HepG2 (cell line): Measurements from ENCODE around the gene MTA2. TPM values are rescaled to one million over a fixed set of nuclear protein-coding genes. Genes with fewer than 3 reads are reported as not detected.

Experiments
- HOXA9 ChIP-seq: sonication (generic); formaldehyde crosslinking; IDR thresholded peaks from 2 replicates; pipeline ENCODE4 v1.8.1; 2022; ENCODE audit warnings: missing genetic modification reagents, mild to moderate bottlenecking, moderate library complexity, borderline replicate concordance
- ISX ChIP-seq: sonication (generic); formaldehyde crosslinking; conservative IDR thresholded peaks from 2 replicates; pipeline ENCODE4 v1.5.0; 2020; ENCODE audit warnings: missing genetic modification reagents
- JUND ChIP-seq: sonication (generic); formaldehyde crosslinking; IDR thresholded peaks from 2 replicates; pipeline ENCODE4 v1.8.0; 2022; ENCODE audit warnings: mild to moderate bottlenecking, missing genetic modification reagents
- NR2F1 ChIP-seq, 2 experiments: fragments of 450-650 bp in 1 of 2; formaldehyde crosslinking in 1 of 2; IDR thresholded peaks; 2 replicates each; pipeline versions ENCODE4 v1.5.0 to v1.6.1; 2016 to 2020; ENCODE audit warnings: mild to moderate bottlenecking in 1 of 2, missing compliant biosample characterization in 1 of 2, missing genetic modification reagents in 1 of 2, moderate library complexity in 1 of 2
- PHF21A ChIP-seq: sonication (generic); formaldehyde crosslinking; IDR thresholded peaks from 2 replicates; pipeline ENCODE4 v1.5.0; 2020; ENCODE audit warnings: mild to moderate bottlenecking, missing genetic modification reagents
- POLR2G ChIP-seq: fragments of 200-400 bp; formaldehyde crosslinking; IDR thresholded peaks from 2 replicates; pipeline ENCODE4 v1.6.1; 2018; ENCODE audit warnings: mild to moderate bottlenecking, low read depth, low read length, moderate library complexity
- TBP ChIP-seq: sonication (generic); formaldehyde crosslinking; IDR thresholded peaks from 2 replicates; pipeline ENCODE4 v1.5.0; 2020; ENCODE audit warnings: missing genetic modification reagents
- TBX2 ChIP-seq: sonication (generic); formaldehyde crosslinking; IDR thresholded peaks from 2 replicates; pipeline ENCODE4 v1.5.0; 2020; ENCODE audit warnings: missing genetic modification reagents, mild to moderate bottlenecking, borderline replicate concordance
- ZNF30 ChIP-seq: sonication (generic); formaldehyde crosslinking; IDR thresholded peaks from 2 replicates; pipeline ENCODE4 v1.5.0; 2020; ENCODE audit warnings: mild to moderate bottlenecking, missing genetic modification reagents
- ZNF543 ChIP-seq: sonication (generic); formaldehyde crosslinking; IDR thresholded peaks from 2 replicates; pipeline ENCODE4 v1.4.0; 2020; ENCODE audit warnings: mild to moderate bottlenecking, missing genetic modification reagents
- ZNF546 ChIP-seq: sonication (generic); formaldehyde crosslinking; conservative IDR thresholded peaks from 2 replicates; pipeline ENCODE4 v1.8.1; 2023; ENCODE audit warnings: mild to moderate bottlenecking, missing genetic modification reagents
- ZNF839 ChIP-seq: sonication (generic); formaldehyde crosslinking; IDR thresholded peaks from 2 replicates; pipeline ENCODE4 v1.4.0; 2020; ENCODE audit warnings: missing genetic modification reagents, mild to moderate bottlenecking, borderline replicate concordance
- ZSCAN12 ChIP-seq: sonication (generic); formaldehyde crosslinking; IDR thresholded peaks from 2 replicates; pipeline ENCODE4 v1.9.0; 2021; ENCODE audit warnings: mild to moderate bottlenecking, missing genetic modification reagents
- ZSCAN29 ChIP-seq: sonication (generic); formaldehyde crosslinking; conservative IDR thresholded peaks from 2 replicates; pipeline ENCODE4 v1.4.0; 2020; ENCODE audit warnings: mild to moderate bottlenecking, missing genetic modification reagents
- polyA plus RNA-seq, 8 experiments: library from polyadenylated mRNA; depleted of rRNA in 3 of 8; stranded (reverse) in 7 of 8; unstranded in 1 of 8; fragments of >200 nt; fragmentation: Illumina TruSeq in 4 of 8; extraction: Trizol in 4 of 8; gene quantifications; 2 replicates each; pipeline versions ENCODE4 v1.2.1 to v1.2.3, GENCODE V29; 2011 to 2016; ENCODE audit warnings: low read depth in 4 of 8, missing spikeins in 1 of 8, mixed read lengths in 1 of 8; ENCODE audit not compliant: insufficient read depth in 1 of 8
- total RNA-seq, 5 experiments: library from RNA; depleted of rRNA; stranded (reverse); fragments of >200 nt; fragmentation: Illumina TruSeq; extraction: Trizol; gene quantifications; 2 replicates each; pipeline ENCODE4 v1.2.3, GENCODE V29; 2016; ENCODE audit warnings: low read depth in 1 of 5
- TF ChIP-seq, protein P1 (sequence below): sonication (generic); formaldehyde crosslinking; IDR thresholded peaks from 2 replicates; pipeline ENCODE4 v1.4.0; 2020; ENCODE audit warnings: missing genetic modification reagents
- TF ChIP-seq, protein P2 (sequence below): IDR thresholded peaks from 2 replicates; pipeline ENCODE4 v1.6.1; 2012; ENCODE audit warnings: low read depth, low read length, improper control_type of control experiment
- TF ChIP-seq, protein P3 (sequence below): sonication (generic); formaldehyde crosslinking; IDR thresholded peaks from 2 replicates; pipeline ENCODE4 v1.8.1; 2023; ENCODE audit warnings: missing genetic modification reagents, inconsistent platforms, borderline replicate concordance
- TF ChIP-seq, protein P4 (sequence below): sonication (generic); formaldehyde crosslinking; IDR thresholded peaks from 2 replicates; pipeline ENCODE4 v1.4.0; 2020; ENCODE audit warnings: mild to moderate bottlenecking, missing genetic modification reagents, borderline replicate concordance
- TF ChIP-seq, protein P5 (sequence below): fragments of 450-650 bp; IDR thresholded peaks from 2 replicates; pipeline ENCODE4 v1.6.1; 2017; ENCODE audit warnings: mild to moderate bottlenecking

MTA2 gene
- total and polyA plus RNA-seq, 2 of the 13 experiments (the other 11 are each of a cell fraction or from before 2014, with no cell fraction given), result 14.0 to 70.0 TPM

DNA sequence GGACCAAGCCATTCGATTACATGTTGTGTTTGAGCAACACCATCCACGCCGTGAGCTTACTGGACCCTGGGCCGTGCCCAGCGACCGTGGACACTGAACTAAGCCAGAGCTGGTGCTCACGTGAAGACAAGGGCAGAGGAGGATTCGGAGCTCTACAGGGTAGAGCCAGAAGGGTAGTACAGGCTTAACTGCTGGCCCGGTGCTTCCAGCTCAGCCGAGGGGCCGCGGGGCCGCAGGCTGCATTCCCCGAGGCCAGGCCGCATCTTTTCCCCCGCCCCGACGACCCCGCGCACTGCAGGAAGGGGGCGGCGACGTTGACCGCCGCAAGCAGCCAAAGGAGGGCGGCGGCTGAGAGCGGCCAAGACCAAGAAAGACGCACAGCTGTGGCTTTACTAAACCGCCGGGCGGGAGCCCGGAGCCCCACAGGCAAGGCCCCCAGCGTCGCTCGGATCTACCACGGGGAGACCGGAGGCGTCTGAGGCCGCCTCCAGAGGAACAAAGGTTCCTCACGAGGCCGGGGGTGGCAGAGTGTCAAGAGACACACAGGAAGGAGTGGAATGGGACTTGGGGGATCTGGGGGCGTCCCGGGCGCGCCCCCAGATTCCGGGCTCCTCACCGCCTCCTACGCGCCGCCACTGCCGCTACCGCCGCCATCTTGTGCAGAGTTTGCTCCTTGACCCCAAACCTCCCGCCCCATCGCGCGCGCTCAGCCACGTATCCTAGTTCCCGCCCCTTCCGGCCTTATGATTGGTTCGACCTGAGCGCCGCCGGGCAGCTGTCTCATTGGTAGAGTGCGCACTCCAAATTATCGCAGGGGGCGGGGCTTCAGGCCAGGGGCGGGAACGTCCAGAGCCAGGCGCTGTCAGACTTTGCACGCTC is 44.5 kb upstream of the MTA2 start, which contains the start of gene GANAB (continued):
- TF ChIP-seq, protein P1, sequence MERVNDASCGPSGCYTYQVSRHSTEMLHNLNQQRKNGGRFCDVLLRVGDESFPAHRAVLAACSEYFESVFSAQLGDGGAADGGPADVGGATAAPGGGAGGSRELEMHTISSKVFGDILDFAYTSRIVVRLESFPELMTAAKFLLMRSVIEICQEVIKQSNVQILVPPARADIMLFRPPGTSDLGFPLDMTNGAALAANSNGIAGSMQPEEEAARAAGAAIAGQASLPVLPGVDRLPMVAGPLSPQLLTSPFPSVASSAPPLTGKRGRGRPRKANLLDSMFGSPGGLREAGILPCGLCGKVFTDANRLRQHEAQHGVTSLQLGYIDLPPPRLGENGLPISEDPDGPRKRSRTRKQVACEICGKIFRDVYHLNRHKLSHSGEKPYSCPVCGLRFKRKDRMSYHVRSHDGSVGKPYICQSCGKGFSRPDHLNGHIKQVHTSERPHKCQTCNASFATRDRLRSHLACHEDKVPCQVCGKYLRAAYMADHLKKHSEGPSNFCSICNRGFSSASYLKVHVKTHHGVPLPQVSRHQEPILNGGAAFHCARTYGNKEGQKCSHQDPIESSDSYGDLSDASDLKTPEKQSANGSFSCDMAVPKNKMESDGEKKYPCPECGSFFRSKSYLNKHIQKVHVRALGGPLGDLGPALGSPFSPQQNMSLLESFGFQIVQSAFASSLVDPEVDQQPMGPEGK (CRISPR knock-in tag), result no peak; the same call in 1 of the 2 replicates
- TF ChIP-seq ZSCAN29 (CRISPR knock-in tag), result no peak
- TF ChIP-seq PHF21A, result no peak
- TF ChIP-seq ZSCAN12 (CRISPR knock-in tag), result peak; percentile 55; the same call in 1 of the 2 replicates
- TF ChIP-seq ZNF839, result no peak
- TF ChIP-seq, protein P2, sequence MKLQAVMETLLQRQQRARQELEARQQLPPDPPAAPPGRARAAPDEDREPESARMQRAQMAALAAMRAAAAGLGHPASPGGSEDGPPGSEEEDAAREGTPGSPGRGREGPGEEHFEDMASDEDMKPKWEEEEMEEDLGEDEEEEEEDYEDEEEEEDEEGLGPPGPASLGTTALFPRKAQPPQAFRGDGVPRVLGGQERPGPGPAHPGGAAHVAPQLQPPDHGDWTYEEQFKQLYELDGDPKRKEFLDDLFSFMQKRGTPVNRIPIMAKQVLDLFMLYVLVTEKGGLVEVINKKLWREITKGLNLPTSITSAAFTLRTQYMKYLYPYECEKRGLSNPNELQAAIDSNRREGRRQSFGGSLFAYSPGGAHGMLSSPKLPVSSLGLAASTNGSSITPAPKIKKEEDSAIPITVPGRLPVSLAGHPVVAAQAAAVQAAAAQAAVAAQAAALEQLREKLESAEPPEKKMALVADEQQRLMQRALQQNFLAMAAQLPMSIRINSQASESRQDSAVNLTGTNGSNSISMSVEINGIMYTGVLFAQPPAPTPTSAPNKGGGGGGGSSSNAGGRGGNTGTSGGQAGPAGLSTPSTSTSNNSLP, result no peak
- TF ChIP-seq, protein P3, sequence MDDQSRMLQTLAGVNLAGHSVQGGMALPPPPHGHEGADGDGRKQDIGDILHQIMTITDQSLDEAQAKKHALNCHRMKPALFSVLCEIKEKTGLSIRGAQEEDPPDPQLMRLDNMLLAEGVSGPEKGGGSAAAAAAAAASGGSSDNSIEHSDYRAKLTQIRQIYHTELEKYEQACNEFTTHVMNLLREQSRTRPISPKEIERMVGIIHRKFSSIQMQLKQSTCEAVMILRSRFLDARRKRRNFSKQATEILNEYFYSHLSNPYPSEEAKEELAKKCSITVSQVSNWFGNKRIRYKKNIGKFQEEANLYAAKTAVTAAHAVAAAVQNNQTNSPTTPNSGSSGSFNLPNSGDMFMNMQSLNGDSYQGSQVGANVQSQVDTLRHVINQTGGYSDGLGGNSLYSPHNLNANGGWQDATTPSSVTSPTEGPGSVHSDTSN, result no peak
- TF ChIP-seq, protein P4, sequence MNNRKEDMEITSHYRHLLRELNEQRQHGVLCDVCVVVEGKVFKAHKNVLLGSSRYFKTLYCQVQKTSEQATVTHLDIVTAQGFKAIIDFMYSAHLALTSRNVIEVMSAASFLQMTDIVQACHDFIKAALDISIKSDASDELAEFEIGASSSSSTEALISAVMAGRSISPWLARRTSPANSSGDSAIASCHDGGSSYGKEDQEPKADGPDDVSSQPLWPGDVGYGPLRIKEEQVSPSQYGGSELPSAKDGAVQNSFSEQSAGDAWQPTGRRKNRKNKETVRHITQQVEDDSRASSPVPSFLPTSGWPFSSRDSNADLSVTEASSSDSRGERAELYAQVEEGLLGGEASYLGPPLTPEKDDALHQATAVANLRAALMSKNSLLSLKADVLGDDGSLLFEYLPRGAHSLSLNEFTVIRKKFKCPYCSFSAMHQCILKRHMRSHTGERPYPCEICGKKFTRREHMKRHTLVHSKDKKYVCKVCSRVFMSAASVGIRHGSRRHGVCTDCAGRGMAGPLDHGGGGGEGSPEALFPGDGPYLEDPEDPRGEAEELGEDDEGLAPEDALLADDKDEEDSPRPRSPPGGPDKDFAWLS, result no peak
- no peak for TF ChIP-seq HOXA9 (CRISPR knock-in tag)
- peak; percentile 73; the same call in 1 of the 2 replicates for TF ChIP-seq ZNF30
- no peak for TF ChIP-seq JUND
- no peak for TF ChIP-seq ISX (CRISPR knock-in tag)
- no peak for TF ChIP-seq TBP (CRISPR knock-in tag)
- TF ChIP-seq, protein P5, sequence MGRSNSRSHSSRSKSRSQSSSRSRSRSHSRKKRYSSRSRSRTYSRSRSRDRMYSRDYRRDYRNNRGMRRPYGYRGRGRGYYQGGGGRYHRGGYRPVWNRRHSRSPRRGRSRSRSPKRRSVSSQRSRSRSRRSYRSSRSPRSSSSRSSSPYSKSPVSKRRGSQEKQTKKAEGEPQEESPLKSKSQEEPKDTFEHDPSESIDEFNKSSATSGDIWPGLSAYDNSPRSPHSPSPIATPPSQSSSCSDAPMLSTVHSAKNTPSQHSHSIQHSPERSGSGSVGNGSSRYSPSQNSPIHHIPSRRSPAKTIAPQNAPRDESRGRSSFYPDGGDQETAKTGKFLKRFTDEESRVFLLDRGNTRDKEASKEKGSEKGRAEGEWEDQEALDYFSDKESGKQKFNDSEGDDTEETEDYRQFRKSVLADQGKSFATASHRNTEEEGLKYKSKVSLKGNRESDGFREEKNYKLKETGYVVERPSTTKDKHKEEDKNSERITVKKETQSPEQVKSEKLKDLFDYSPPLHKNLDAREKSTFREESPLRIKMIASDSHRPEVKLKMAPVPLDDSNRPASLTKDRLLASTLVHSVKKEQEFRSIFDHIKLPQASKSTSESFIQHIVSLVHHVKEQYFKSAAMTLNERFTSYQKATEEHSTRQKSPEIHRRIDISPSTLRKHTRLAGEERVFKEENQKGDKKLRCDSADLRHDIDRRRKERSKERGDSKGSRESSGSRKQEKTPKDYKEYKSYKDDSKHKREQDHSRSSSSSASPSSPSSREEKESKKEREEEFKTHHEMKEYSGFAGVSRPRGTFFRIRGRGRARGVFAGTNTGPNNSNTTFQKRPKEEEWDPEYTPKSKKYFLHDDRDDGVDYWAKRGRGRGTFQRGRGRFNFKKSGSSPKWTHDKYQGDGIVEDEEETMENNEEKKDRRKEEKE, result no peak
- 0 out of 2 replicates have a peak, but pooled peaks have one; percentile 22 for TF ChIP-seq TBX2 (CRISPR knock-in tag)
- no peak for TF ChIP-seq ZNF543 (CRISPR knock-in tag)
- peak in 1 of 2 experiments; percentile 87; a peak in 3 of 4 replicates for TF ChIP-seq NR2F1 (CRISPR knock-in tag; IDR thresholded peaks at IDR 0.05)
- peak; percentile 97 for TF ChIP-seq POLR2G
- no peak for TF ChIP-seq ZNF546
